Activated CD4-positive, alpha-beta T cell treated with anti-CD3 and anti-CD28 coated beads for 4 hours (primary cell): Measurements from ENCODE around the gene NDUFA13.

Experiments used
- DNase-seq, 2 donors: peaks; one replicate each; pipeline ENCODE4 v3.0.0-alpha.2; 2020

NDUFA13 gene

GRCh38 chr19:19489804-19490204 is 26.2 kb upstream of the NDUFA13 start:
- DNase-seq = no peak

- DNase-seq = peak; percentile 76 to 88
Observed at GRCh38 chr19:19490214-19490968, 25.6 kb upstream of the NDUFA13 start.

- no peak for DNase-seq
Observed at GRCh38 chr19:19491321-19492025, 24.6 kb upstream of the NDUFA13 start.

GRCh38 chr19:19492026-19492610 is 23.9 kb upstream of the NDUFA13 start:
- no peak for DNase-seq

- DNase-seq = no peak
Observed at GRCh38 chr19:19493841-19494546, 22.0 kb upstream of the NDUFA13 start.

GRCh38 chr19:19495614-19496603 is 20.1 kb upstream of the NDUFA13 start:
- DNase-seq = no peak

- DNase-seq = no peak
Observed at GRCh38 chr19:19498255-19498991, 17.6 kb upstream of the NDUFA13 start.

- DNase-seq = no peak
Observed at GRCh38 chr19:19499272-19499995, 16.6 kb upstream of the NDUFA13 start.

GRCh38 chr19:19500975-19501644 is 14.9 kb upstream of the NDUFA13 start:
- no peak for DNase-seq

- DNase-seq = no peak
Observed at GRCh38 chr19:19501798-19502197, 14.2 kb upstream of the NDUFA13 start.

GRCh38 chr19:19502281-19502680 is 13.7 kb upstream of the NDUFA13 start:
- no peak for DNase-seq

- no peak for DNase-seq
Observed at GRCh38 chr19:19502808-19503602, 13.0 kb upstream of the NDUFA13 start.

GRCh38 chr19:19504754-19505668 is 11.0 kb upstream of the NDUFA13 start:
- no peak for DNase-seq

- DNase-seq = no peak
Observed at GRCh38 chr19:19505669-19506326, 10.2 kb upstream of the NDUFA13 start.

GRCh38 chr19:19506592-19506991 is 9.4 kb upstream of the NDUFA13 start:
- no peak for DNase-seq

- no peak for DNase-seq
Observed at GRCh38 chr19:19507354-19507753, 8.7 kb upstream of the NDUFA13 start.

- no peak for DNase-seq
Observed at GRCh38 chr19:19508217-19508616, 7.8 kb upstream of the NDUFA13 start.

GRCh38 chr19:19510432-19510831 is 5.6 kb upstream of the NDUFA13 start:
- no peak for DNase-seq
